Renal pelvis (tissue), 4 donors: ENCODE data around the gene SRD5A2. TPM values are rescaled to one million over a fixed set of nuclear protein-coding genes. Genes with fewer than 3 reads are reported as not detected.
A peak's percentile ranks its signal among the peaks of the same experiment; 100 is the strongest.
"Not testable (repeated sequence)": the region's sequence is repeated elsewhere in the genome, so short reads cannot be mapped to it uniquely, and the experiment has no call there.

ENCODE experiments used
- DNase-seq: peaks from one replicate; pipeline ENCODE4 v3.0.0-alpha.2; 2013
- polyA plus RNA-seq, 3 donors: library from polyadenylated mRNA; unstranded; fragments of 120-200 nt; gene quantifications; one replicate each; pipeline ENCODE4 v1.2.1, GENCODE V29; 2013; ENCODE audit not compliant: insufficient read length in 3 of 3

The SRD5A2 gene
- polyA plus RNA-seq, 3 donors: 0.06 to 0.10 (median 0.08) TPM

DNA sequence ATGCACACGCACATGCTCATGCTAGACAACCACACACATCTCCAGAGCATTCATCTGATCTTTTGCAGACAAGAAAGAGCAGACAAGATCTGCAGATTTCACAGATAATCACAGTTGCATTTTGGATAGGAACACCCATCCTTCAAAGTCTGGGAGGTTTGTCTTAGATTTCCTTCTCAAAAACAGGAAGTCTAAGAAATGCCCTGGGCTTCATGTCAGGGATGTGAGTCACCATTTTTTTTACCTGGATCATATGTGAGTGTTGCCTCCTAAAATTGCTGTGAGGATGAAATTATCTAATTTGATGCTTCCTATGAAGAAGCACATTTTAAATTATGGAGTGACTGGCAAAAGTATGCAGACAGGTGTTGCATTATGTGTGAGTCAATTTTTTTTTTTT, 46.1 kb downstream of the SRD5A2 start:
- no peak for DNase-seq

DNA sequence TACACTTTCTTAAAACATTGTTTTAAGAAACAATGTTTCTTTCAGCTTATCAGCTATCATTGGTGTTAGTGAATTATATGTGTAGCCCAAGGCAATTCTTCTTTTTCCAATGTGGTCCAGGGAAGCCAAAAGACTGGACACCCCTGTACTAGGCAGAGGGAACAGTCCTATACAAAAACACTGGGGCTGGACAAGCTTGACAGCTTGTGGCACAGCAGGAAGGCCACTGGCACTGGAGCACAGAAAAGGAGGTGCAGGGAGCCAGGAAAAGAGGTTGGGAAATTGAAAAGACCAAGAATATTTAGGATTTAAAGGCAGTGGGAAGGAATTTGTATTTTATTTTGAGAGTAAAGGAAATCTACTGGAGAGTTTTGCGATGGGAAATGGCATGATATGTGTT, 47.7 kb downstream of the SRD5A2 start:
- no peak for DNase-seq

DNA sequence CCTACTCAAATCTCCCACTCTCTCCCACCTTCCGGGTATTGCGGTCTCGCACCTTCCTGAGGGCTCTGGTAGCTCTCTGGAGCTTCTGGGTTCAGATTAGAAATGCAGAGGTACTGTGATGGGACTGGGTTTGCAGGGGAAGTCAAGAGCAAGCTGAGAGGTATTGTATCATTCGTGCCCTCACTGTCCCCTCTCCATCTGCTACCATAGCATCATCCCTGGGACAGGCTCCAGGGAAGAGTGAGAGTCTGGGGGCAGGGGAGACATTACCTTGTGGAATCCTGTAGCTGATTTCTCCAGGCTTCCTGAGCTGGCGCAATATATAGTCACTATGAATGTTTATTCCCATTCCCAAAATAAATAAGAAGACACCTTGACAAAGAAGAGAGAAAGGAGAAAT, 49.6 kb downstream of the SRD5A2 start:
- DNase-seq: no peak

DNA sequence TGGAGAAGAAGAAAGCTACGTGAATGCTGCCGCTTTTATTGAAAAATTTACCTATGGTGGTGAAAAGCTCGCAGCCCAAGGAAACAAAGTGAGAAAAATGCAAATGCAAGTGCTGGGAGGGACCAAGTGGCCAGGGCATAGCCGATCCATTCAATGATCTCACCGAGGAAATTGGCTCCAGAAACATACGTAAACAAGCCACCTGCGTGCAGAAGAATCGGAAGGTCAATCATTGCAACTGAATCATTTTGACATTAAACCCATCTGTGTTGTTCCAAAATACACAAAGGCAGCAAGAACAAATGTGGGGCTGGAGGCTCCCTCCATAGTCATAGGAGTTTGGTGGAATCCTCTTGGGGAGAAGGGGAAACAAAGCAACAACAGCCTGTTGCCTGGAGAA, 51.5 kb downstream of the SRD5A2 start:
- DNase-seq: no peak

DNA sequence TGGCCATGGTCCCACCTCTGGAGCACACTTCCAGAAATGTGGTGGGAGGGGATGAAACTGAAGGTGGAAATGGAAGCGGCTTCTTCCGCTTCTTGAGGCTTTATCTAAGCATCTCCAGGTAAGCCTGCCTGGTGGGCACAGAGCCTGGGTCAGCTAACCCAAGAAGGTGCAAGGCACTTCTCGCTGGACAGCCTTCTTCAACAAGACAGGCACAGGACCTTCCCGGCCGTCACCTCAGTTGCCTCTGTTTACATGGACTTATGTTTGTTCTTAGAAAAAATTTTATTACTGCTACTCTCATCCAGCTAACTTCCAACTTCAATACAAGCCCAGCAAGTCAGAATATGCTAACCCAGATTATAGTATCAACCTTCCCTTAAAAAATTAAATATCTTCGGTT, 51.9 kb downstream of the SRD5A2 start:
- no peak for DNase-seq

DNA sequence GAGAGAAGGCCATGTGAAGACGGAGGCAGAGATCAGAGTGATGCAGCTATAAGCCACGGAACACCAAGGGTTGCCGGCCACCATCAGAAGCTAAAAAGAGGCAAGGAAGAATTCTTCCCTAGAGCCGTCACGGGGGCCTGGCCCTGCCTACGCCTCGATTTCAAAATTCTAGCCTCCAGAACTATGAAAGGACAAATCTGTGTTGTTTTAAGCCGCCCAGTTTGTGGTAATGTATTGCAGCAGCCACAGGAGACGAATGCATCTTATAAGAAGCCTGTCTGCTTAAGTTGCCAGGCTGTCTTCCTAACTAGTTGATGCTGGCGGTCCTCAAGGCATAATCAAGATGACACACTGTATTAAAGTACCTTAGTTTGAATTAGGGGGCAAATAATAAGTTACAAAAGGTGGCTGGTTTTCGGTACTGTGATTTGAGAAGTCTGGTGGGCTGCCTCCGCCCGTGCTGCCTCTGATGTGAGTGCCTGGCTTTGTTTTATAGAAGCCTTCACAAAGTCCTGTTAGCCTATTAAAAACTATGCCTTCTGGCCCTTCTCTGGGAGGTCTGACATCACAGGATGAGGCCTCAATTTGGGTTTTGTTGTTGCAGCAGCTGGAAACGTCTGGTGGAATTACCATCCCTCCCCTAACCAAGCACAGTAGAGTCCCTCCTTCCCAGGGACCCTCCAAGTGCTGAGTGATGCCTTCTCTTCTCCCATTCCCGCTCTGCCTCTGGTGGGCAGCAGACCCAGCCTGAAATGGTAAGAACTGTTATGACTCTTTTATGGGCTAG, 53.6 kb downstream of the SRD5A2 start:
- peak; percentile 40 for DNase-seq

DNA sequence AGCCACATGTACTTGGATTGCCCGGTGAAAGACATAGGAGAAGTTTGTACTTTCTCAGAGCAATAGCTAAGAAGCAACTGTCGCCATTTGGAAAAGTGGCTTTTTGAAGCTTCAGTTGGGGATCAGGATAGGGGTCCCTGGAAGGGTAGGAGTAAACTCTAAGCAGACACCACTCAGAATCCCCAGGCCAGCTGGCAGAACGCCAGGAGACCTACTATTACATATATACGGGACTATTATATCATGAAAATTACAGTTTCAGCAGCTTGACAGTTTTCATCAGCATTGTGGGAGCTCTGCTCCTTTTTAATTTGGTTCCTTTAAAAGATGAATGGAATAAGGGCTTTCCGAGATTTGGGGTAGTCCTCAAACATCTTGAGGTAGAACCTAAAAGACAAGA, 54.9 kb downstream of the SRD5A2 start:
- no peak for DNase-seq

DNA sequence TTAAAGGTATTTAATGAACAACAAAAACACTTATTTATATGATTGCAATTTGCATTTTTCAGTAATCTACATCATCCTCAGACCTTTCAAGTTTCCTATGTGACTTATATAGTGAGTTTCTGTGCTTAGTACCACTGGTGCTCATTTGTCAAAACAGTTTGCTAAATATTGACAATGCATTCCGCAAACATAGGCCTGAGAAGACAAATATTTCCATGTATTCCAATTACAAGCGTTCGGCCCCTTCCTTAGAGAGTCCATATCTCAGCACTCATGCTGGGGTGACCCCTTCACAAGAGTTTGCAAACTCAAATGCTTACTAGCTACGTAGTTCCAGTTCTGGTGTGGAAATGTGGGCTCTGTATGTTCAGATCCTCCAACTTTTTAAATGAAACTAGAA, 56.1 kb downstream of the SRD5A2 start:
- no peak for DNase-seq

DNA sequence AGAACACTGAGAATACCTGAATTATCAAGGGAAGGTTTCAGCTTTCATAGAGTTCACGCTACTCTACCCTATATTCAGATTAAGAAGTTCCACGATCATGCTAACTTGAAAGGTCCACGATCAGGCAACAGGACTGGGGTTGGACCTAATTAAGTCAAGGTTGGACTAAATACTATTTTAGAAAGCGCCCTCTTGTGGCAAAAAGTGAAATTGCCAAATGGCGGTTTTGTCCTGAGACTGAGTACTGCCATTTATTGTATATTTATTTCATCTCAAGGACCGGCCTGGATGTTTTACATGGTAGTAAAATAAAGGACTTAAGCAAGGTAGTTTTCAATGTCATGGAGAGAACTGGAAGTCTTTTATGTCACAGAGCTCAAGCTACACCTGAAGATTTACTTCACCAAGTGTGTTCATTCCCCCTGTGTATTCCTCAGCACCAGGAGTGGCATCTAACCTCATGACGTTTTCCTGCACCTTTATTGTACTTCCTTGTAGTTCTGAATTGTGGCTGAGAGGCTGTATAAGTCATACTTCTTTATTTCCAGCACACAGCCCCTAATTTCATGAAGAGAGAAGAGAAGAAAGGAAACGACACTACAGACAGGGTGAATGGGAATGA, 56.8 kb downstream of the SRD5A2 start:
- DNase-seq: no peak

DNA sequence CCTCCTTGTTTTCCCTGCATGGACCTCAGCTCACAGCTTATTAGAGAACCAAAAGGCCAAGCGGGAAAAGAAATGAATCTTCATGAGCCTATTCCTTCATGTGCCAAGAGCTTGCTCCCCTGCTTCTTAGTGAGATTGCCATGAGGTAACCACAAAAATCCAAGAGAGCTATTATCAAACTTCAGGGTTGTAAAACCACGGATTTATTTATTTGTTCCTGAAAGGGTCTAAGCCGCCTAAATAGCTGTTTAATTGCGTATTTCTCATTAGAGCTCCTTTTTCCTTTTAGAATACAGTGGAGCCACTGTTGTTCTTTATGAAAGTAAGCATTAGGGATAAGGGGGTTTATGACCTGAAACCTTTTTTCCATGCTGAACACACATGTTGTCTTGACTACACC, 58.0 kb downstream of the SRD5A2 start:
- DNase-seq: no peak

DNA sequence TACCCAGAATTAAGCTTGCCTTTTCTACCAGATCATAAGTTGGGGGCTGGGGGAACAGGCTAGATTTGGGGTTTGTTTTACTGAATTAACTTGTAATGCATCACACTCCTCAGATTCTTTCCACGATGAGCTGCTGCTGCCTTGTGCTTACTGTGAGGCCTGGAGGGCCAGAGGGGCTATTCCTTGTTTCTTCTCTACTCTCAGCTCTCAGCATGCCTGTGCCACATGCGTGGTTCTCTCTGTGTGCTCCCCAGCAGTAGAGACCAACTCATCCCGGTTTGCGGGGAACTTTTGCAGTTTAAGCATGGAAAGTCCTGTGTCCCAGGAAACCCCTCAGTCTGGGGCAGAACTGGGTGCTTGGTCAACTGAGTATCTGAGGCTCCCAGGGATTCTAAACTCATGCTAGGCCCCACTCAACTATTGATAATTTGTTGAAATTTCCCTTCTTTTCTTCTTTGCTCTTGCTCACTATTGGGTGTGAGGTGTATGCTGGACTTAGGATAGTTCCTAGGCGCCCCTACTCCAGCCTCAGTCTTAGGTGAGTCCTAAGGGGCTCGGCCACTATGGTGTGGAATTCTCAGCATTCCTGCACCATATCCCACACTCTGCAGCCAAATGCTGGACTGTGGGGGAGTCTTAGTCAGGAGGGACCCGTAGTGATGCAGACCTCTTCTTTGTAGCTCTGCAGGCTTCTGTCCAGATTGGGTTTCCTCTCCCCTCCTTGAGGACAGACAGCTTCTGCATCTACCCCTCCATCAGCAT, 63.1 kb downstream of the SRD5A2 start:
- DNase-seq: no peak

DNA sequence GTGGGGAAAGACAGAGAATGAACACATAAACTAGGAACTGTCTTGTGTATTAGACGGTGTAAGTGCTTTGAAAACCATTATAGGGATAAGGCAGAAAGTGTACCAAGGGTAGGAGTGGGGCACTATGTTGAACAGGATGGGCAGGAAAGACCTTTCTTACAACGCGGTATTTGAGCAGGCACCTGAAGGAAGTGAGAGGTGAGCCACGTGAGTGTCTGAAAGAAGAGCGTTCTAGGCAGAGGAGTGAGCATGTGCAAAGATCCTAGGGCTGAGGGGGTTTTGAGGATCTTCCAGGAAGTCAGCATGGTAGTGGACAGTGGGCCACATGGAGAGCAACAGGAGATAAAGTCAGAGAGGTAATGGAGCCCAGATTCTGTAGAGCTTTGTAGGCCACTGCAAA, 65.2 kb downstream of the SRD5A2 start:
- no peak for DNase-seq

DNA sequence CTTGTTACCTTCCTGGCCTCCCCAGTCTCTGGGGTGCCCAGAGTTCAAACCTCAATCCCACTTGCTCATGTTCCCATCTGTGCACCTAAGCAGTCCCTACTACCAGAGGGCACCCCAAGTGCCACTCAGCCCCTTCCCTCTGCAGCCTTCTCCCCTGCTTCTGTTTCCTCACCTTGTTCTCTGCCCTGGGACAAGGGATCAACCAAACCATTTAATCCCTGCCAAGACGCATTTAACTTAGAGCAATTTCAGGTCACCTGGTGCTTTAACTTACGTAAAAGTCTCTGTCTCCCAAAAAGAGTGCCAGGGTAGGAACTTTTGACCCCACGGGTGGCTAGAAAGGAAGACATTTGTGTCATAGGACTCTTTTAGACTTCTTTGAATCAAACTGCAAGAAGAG, 67.2 kb downstream of the SRD5A2 start:
- no peak for DNase-seq

DNA sequence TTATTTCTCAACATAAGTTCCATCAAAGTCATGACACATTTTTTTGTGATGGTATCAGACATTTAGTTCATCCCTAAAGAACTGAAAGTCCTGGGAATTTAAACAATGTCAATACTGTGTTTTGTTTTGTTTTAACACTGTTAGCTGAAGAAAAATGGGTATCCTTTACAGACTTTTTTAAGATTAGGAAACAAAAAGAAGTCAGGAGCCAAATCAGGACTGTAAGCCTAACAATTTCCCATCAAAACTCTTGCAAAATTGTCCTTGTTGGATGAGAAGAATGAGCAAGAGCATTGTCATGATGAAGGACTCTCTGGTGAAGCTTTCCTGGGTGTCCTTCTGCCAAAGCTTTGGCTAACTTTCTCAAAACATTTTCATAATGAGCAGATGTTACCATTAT, 69.4 kb downstream of the SRD5A2 start:
- DNase-seq: no peak

DNA sequence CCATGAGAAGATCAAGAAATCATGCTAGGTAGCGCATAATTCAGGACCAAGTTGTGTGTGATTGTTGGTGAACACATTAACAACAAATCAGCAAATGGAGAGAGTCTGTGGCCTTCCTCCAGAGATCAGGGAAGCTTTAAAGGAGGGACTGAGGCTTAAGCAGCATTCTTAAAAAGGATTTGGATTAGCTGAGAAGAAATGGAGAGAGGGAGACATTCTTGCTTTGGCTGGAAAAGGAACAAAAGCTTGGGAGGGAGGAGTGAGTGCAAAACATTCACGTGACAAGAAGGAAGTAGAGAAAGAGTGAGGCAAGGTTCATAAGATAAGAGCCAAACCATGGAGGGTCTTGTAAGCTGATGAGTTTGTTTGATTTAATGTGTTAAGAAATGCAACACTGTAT, 75.6 kb downstream of the SRD5A2 start:
- DNase-seq: no peak

DNA sequence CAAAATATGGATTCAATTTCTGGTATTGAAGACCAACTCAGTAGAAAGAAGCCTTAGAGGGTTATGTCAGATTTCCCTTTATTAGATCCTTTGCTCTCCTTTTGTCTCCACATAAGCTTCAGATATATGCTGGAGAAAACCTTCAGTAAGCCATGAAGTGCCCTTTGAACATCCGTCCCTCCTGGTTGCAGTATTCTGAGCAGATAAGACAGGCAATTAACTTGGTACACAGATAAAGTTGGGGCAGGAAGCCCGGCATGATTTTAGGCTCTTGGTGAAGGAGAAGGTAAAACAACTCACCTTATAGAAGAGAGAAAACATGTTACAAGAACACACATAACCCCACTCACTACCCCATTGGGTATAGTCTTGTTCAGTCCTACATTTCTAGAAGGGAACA, 76.4 kb downstream of the SRD5A2 start:
- no peak for DNase-seq

DNA sequence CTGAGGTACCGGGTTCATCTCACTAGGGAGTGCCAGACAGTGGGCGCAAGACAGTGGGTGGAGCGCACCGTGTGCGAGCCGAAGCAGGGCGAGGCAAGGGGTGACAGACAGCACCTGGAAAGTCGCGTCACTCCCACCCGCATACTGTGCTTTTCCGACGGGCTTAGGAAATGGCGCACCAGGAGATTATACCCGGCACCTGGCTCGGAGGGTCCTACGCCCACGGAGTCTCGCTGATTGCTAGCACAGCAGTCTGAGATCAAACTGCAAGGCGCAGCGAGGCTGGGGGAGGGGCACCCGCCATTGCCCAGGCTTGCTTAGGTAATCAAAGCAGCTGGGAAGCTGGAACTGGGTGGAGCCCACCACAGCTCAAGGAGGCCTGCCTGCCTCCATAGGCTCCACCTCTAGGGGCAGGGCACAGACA, 84.3 kb downstream of the SRD5A2 start:
- DNase-seq: not testable (repeated sequence)

DNA sequence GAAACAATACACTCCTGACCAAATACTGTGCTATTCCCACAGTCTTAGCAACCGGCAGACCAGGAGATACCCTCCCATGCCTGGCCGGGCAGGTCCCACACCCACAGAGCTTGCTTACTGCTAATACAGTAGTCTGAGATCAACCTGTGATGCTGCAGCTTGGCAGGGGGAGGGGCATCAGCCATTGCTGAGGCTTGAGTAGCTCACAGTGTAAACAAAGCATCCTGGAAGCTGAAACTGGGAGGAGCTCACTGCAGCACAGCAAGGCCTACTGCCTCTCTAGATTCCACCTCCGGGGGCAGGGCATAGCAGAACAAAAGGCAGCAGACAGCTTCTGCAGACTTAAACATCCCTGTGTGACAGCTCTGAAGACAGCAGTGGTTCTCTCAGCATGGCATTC, 91.4 kb downstream of the SRD5A2 start:
- peak; percentile 8 for DNase-seq

DNA sequence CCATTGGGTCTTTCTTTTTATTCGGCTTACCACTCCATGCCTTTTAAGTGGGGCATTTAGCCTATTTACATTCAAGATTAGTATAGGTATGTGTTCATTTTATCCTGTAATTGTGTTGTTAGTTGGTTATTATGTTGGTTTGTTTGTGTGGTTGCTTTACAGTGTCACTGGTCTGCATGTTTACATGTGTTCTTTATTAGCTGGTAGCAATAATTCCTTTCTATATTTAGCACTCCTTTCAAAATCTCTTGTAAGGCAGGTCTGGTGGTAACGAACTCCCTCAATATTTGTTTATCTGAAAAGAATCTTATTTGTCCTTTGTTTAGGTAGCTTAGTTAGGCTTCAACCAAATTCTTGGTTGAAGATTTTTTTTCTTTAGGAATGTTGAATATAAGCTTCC, 97.5 kb downstream of the SRD5A2 start:
- no peak for DNase-seq

DNA sequence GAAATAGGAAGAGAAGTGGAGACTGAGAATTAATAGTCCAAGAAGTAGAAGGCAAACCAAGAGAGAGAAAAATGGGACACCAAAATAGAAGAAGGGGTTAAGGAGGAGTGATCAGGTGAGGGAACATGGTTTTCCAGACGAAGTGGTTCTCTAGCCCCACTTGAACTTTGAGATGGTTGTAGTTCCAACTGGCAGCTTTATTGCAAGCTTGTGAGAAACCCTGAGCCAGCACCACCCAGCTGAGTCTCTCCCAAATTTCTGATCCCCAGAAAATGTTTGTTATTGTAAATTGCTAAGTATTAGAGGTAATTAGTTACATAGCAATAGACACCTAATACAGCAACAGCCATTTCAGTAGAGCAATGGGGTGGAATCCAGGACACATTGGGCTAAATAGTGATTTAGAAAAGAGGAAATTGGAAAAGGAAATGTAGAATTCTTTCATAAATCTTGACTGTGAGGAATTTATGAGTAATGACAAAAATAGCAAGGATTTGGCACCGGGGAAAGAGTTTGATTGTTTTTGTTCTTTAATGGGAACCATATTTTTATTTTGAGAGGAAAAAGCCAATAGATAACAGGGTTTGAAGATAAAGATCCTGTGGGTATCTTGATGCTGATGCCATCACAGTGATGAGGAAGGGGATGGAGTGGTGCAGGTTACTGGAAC, 104.1 kb downstream of the SRD5A2 start:
- no peak for DNase-seq

DNA sequence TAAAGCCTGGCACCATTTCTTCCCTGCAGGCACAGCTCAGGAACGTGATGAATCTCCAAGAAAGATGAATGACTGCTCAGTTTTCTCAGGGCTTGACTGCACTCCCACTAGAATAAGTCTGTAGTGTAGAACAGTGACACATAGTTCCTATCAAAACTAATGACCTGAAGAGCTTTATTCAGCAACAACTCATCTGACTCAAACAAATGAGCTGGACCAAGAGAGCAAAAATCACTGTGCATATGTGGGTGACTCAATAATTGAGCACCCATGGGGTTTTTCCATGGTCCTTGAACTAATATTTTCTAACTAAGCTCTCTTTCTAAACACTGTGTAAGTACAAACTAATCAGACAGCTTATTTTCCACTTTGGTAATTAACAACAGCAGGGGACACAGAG, 105.0 kb downstream of the SRD5A2 start:
- no peak for DNase-seq

DNA sequence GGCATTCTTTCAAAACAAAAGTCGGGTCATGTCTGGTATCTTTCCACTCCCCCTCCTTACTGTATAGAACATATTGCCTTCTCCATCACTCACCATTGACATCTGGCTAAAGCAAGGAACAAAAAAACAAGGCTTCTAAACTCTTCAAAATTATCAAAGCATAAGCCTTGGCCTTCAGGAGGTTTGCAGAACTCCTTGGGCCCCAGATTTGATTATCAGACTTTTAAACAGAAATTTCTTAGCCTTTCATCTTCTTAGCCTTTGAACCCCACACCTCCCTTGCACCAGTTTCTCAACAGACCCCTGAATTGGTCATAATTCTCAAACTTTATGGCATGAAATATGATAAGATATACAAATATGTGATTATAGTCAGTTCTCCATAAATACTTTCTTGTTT, 106.4 kb downstream of the SRD5A2 start:
- DNase-seq: no peak
